ENCODE results near the gene GABBR2. TPM values are rescaled to one million over a fixed set of nuclear protein-coding genes. Genes with fewer than 3 reads are reported as not detected.

The GABBR2 gene
- total and polyA plus RNA-seq, 2 of the 8 experiments (the other 6 are each of a cell fraction or from before 2014, with no cell fraction given) = 0.50 to 1.2 TPM

DNA sequence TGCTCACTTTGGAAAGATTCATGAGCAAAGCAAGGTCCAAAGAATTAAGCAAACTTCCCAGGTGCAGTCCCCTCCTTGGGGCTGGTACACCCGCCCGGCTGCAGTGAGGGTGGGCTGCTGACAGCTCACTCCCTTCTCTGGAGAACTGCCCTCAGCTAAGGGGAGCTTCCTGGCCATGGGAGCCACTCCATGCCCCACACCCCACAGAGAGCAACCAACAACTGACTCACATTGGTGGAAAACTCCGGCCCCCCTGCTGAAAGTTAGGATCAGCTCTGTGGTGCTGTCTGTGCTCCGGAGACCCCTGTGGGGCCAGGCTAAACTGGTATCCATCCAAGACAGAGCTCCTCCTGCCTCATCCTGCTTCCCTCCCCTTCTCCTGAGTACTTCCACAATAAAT, 223.0 kb downstream of the GABBR2 start:
- TF ChIP-seq TAF7 (optimal IDR thresholded peaks at IDR 0.05; ENCODE audit: borderline replicate concordance, low read depth, low read length) (no peak), RBBP5 (IDR thresholded peaks at IDR 0.05; ENCODE audit: borderline replicate concordance, low read depth, low read length) (no peak), ZNF274 (IDR thresholded peaks at IDR 0.05; ENCODE audit: borderline replicate concordance, extremely low read depth, low read length) (no peak), TBP (IDR thresholded peaks at IDR 0.05; ENCODE audit: low read depth, low read length) (no peak), HDAC6 (IDR thresholded peaks at IDR 0.05; ENCODE audit: low read depth, low read length) (no peak), BCL11A (IDR thresholded peaks at IDR 0.05; ENCODE audit: low read depth in 2 of 2, low read length in 2 of 2) (no peak), TAF1 (IDR thresholded peaks at IDR 0.05; ENCODE audit: low read depth, low read length) (no peak), EP300 (IDR thresholded peaks at IDR 0.05; ENCODE audit: borderline replicate concordance in 1 of 2, low read depth in 2 of 2, low read length in 2 of 2) (no peak), BACH1 (IDR thresholded peaks at IDR 0.05; ENCODE audit: low read length) (no peak), SRF (IDR thresholded peaks at IDR 0.05; ENCODE audit: low read depth, low read length) (no peak), JUN (IDR thresholded peaks at IDR 0.05; ENCODE audit: low read depth, low read length) (no peak), CBX8 (IDR thresholded peaks at IDR 0.05; ENCODE audit: borderline replicate concordance, low read depth, low read length) (no peak), SP2 (IDR thresholded peaks at IDR 0.05; ENCODE audit: low read length) (no peak)
- TF ChIP-seq, protein P1, sequence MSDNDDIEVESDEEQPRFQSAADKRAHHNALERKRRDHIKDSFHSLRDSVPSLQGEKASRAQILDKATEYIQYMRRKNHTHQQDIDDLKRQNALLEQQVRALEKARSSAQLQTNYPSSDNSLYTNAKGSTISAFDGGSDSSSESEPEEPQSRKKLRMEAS (IDR thresholded peaks at IDR 0.05) = no peak
- Histone ChIP-seq H3K18ac (ENCODE audit: extremely low read depth, low read length) (no peak overlapping the region), H3K27ac (ENCODE audit: low read depth, low read length) (no peak overlapping the region), H2BK120ac (replicated peaks; ENCODE audit: low read depth, low read length) (no peak overlapping the region), H2BK5ac (ENCODE audit: low read depth, low read length) (no peak overlapping the region), H2AK5ac (ENCODE audit: low read depth, low read length) (no peak overlapping the region), H3K14ac (ENCODE audit: insufficient read length) (no peak overlapping the region), H3K4me1 (replicated peaks in 1 of 4; ENCODE audit: control insufficient read depth in 3 of 4, insufficient read depth in 4 of 4, low read length in 3 of 4) (peaks cover 0 to 2% (median 0%) of the 10 kb centered on the region in 4 experiments; a peak in 1 of 7 replicates), H4K20me1 (replicated peaks in 1 of 2; ENCODE audit: control insufficient read depth in 1 of 2, insufficient read depth in 2 of 2, low read length in 2 of 2) (no peaks in the 10 kb centered on the region), H3K56ac (replicated peaks; ENCODE audit: insufficient read length, low read depth, low read length) (no peak overlapping the region), H3K4me2 (ENCODE audit: insufficient read depth in 1 of 2, low read depth in 2 of 2, low read length in 2 of 2) (no peak overlapping the region), H3K36me3 (ENCODE audit: control insufficient read depth in 2 of 4, insufficient read depth in 4 of 4, low read length in 3 of 4) (no peaks in the 10 kb centered on the region), H3K9me3 (ENCODE audit: insufficient read depth in 2 of 2, low read depth in 1 of 2, low read length in 1 of 2) (no peaks in the 10 kb centered on the region), H2BK15ac (ENCODE audit: low read length) (no peak overlapping the region), H2BK12ac (ENCODE audit: low read depth, low read length) (no peak overlapping the region), H3K79me2 (ENCODE audit: control insufficient read depth in 1 of 2, insufficient read depth in 2 of 2, low read length in 2 of 2) (no peaks in the 10 kb centered on the region), H2AFZ (ENCODE audit: low read length) (no peak overlapping the region), H3K9ac (replicated peaks in 1 of 4; ENCODE audit: extremely low read depth in 1 of 4, low read depth in 3 of 4, low read length in 3 of 4) (no peak overlapping the region), H4K8ac (ENCODE audit: extremely low read depth, insufficient read depth, low read length) (no peak overlapping the region), H3K27me3 (replicated peaks in 1 of 4; ENCODE audit: control insufficient read depth in 3 of 4, extremely low read depth in 1 of 4, insufficient read depth in 3 of 4, low read length in 3 of 4) (no peaks in the 10 kb centered on the region; a peak in 1 of 7 replicates), H4K5ac (ENCODE audit: insufficient read length, low read depth, low read length) (no peak overlapping the region), H2BK20ac (ENCODE audit: low read length) (no peak overlapping the region), H3K23me2 (ENCODE audit: low read depth, low read length) (peaks cover 4% of the 10 kb centered on the region; the same call in 1 of the 2 replicates), H3K4me3 (ENCODE audit: extremely low read depth in 1 of 4, insufficient read depth in 2 of 4, low read depth in 3 of 4, low read length in 4 of 4) (no peak overlapping the region), H3K23ac (ENCODE audit: insufficient read length) (no peak overlapping the region), H4K91ac (replicated peaks; ENCODE audit: insufficient read length, low read length) (no peak overlapping the region), H3K79me1 (ENCODE audit: low read depth, low read length) (no peaks in the 10 kb centered on the region), H3K4ac (replicated peaks; ENCODE audit: insufficient read length, low read depth, low read length) (no peak overlapping the region)
- DNase-seq (ENCODE audit: low read depth in 1 of 2, low spot score in 2 of 2) (no peak), FAIRE-seq (no peak)
- WGBS, 2 experiments (ENCODE audit: extremely low coverage in 1 of 2, insufficient coverage in 1 of 2, insufficient read length in 1 of 2, insufficient replicate concordance in 2 of 2, low coverage in 1 of 2, low lambda C conversion rate in 2 of 2, missing lambda C conversion rate in 1 of 2) = 91% methylated on average over 4 of the region's 4 CpGs; no CpG with 5 or more reads in 1 of the 2 experiments
- ChIA-PET CTCF (ENCODE audit: partially characterized antibody) (interaction anchor here (0.7 to 2.3 kb wide), 10 partner anchors 10 to 171 kb away, joined by 3 to 8 read pairs (median 4); no protein-coding TSS in a partner anchor), POLR2A (ENCODE audit: partially characterized antibody) (interaction anchor here (2.0 kb wide), 1 partner anchor 9 kb away, joined by 5 read pairs; no protein-coding TSS in a partner anchor)

All from H1 (cell line).